ENCODE data around the gene ANGPTL8.

ANGPTL8 gene

GRCh38 chr19:11196406-11197287, 42.8 kb upstream of the ANGPTL8 start:
- Histone ChIP-seq H3K27ac (ENCODE audit: insufficient read depth, low read length, poor library complexity, severe bottlenecking) (no peak overlapping the region), H3K4me3 (ENCODE audit: insufficient read depth, low read depth, low read length, poor library complexity, severe bottlenecking) (peak overlapping the region; percentile 41), H3K4me1 (ENCODE audit: control insufficient read depth, insufficient read depth, low read length, poor library complexity, severe bottlenecking) (peaks cover 12% of the 10 kb centered on the region), H3K9me3 (ENCODE audit: control insufficient read depth, low read length) (no peaks in the 10 kb centered on the region), H3K36me3 (ENCODE audit: control insufficient read depth, insufficient read depth, low read length) (no peaks in the 10 kb centered on the region), H3K27me3 (replicated peaks; ENCODE audit: control insufficient read depth, insufficient read depth, low read length, poor library complexity, severe bottlenecking) (no peaks in the 10 kb centered on the region)
- no peak for DNase-seq

DNA sequence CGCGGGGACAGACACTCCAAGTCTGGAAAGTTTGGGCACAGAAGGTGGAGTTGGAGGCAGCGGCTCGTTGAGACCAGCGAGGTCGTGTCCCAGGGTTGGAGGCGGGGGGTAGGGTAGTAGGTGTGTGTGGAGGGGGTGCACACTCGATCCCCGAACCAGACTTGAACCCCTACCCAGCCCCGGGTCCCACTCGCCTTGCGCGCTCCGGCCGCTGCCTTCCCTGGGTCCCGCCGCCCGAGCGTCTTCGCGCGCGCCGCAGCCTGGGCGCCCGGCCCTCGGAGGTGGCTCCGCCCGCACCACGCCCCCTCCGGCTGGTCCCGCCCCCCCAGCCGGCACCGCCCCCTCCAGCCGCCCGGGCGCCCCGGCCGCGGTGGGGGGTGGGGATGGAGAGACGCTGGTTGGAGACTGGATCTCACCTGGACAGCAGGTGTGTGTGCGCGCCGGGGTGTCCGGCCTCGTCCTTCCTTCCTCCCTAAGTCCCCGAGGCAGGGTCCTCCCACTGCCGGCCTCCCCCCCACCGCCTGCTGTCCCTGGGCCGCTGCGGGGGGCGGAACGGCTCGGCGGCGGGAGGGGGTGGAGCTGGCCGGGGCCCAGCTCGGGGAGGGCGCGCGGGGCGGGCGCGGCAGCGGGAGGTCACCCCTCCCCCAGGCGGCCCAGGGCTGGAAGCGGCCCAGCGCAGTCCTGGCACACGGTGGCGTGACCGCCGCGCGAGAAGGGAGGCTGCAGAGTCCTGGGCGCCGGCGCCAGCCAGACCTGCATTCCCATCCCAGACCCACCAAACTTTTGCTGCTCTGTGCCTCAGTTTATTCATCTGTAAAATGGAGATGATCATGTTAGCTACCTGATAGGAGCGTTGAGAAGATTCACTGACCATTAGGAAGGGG, 41.9 kb upstream of the ANGPTL8 start, which contains the start of gene KANK2:
Gene KANK2 (minus strand): TSS at position 255 of the 884 bp plus-strand sequence. CDS start 3,034 bp downstream, outside the sequence.
- DNase-seq = peak; percentile 49 to 55 (median 55)
- Histone ChIP-seq H3K27ac (ENCODE audit: insufficient read depth, low read length, poor library complexity, severe bottlenecking) (no peak within 1 kb of the TSS), H3K27me3 (replicated peaks; ENCODE audit: control insufficient read depth, insufficient read depth, low read length, poor library complexity, severe bottlenecking) (no peaks in the 10 kb centered on the region), H3K4me3 (ENCODE audit: insufficient read depth, low read depth, low read length, poor library complexity, severe bottlenecking) (peak within 1 kb of the TSS; percentile 41), H3K9me3 (ENCODE audit: control insufficient read depth, low read length) (no peaks in the 10 kb centered on the region), H3K36me3 (ENCODE audit: control insufficient read depth, insufficient read depth, low read length) (no peaks in the 10 kb centered on the region), H3K4me1 (ENCODE audit: control insufficient read depth, insufficient read depth, low read length, poor library complexity, severe bottlenecking) (peaks cover 12% of the 10 kb centered on the region)

GRCh38 chr19:11198175-11198534, 41.3 kb upstream of the ANGPTL8 start:
- no peaks in the 10 kb centered on the region for H3K27me3 ChIP-seq (replicated peaks; ENCODE audit: control insufficient read depth, insufficient read depth, low read length, poor library complexity, severe bottlenecking)
- no peaks in the 10 kb centered on the region for H3K36me3 ChIP-seq (ENCODE audit: control insufficient read depth, insufficient read depth, low read length)
- DNase-seq = no peak
- peak overlapping the region; percentile 41 for H3K4me3 ChIP-seq (ENCODE audit: insufficient read depth, low read depth, low read length, poor library complexity, severe bottlenecking)
- no peak overlapping the region for H3K27ac ChIP-seq (ENCODE audit: insufficient read depth, low read length, poor library complexity, severe bottlenecking)
- H3K4me1 ChIP-seq (ENCODE audit: control insufficient read depth, insufficient read depth, low read length, poor library complexity, severe bottlenecking) = peaks cover 12% of the 10 kb centered on the region
- no peaks in the 10 kb centered on the region for H3K9me3 ChIP-seq (ENCODE audit: control insufficient read depth, low read length)

GRCh38 chr19:11198769-11199424, 40.5 kb upstream of the ANGPTL8 start:
- Histone ChIP-seq H3K27ac (ENCODE audit: insufficient read depth, low read length, poor library complexity, severe bottlenecking) (no peak overlapping the region), H3K9me3 (ENCODE audit: control insufficient read depth, low read length) (no peaks in the 10 kb centered on the region), H3K4me1 (ENCODE audit: control insufficient read depth, insufficient read depth, low read length, poor library complexity, severe bottlenecking) (peaks cover 12% of the 10 kb centered on the region), H3K4me3 (ENCODE audit: insufficient read depth, low read depth, low read length, poor library complexity, severe bottlenecking) (no peak overlapping the region), H3K36me3 (ENCODE audit: control insufficient read depth, insufficient read depth, low read length) (no peaks in the 10 kb centered on the region), H3K27me3 (replicated peaks; ENCODE audit: control insufficient read depth, insufficient read depth, low read length, poor library complexity, severe bottlenecking) (no peaks in the 10 kb centered on the region)
- no peak for DNase-seq

GRCh38 chr19:11199517-11199916, 39.9 kb upstream of the ANGPTL8 start:
- Histone ChIP-seq H3K27ac (ENCODE audit: insufficient read depth, low read length, poor library complexity, severe bottlenecking) (no peak overlapping the region), H3K27me3 (replicated peaks; ENCODE audit: control insufficient read depth, insufficient read depth, low read length, poor library complexity, severe bottlenecking) (no peaks in the 10 kb centered on the region), H3K4me3 (ENCODE audit: insufficient read depth, low read depth, low read length, poor library complexity, severe bottlenecking) (no peak overlapping the region), H3K36me3 (ENCODE audit: control insufficient read depth, insufficient read depth, low read length) (no peaks in the 10 kb centered on the region), H3K4me1 (ENCODE audit: control insufficient read depth, insufficient read depth, low read length, poor library complexity, severe bottlenecking) (peaks cover 12% of the 10 kb centered on the region), H3K9me3 (ENCODE audit: control insufficient read depth, low read length) (no peaks in the 10 kb centered on the region)
- DNase-seq = no peak

DNA sequence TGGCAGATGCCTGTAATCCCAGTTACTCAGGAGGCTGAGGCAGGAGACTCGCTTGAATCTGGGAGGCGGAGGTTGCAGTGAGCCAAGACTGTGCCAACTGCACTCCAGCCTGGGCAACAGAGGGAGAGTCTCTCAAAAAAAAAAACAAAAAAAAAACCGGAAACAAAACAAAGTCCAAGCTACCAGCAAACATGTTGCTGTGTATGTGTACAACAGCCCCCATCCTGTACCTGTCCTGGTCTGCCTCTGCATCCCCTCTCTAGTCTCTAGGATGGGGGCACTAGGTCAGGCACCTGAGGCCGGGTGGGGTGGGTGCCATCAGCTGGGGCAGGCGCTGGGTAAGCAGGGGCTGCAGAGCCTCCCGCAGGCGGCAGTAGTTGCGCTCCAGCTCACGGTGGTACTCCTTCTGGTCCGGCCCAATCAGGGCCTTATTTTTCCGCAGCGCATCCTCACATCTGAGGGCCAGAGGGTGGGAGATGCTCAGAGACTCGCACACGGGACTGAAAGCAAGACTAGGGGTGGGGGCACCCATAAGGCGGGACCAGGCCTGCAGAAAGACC, 39.3 kb upstream of the ANGPTL8 start:
- Histone ChIP-seq H3K27me3 (replicated peaks; ENCODE audit: control insufficient read depth, insufficient read depth, low read length, poor library complexity, severe bottlenecking) (no peaks in the 10 kb centered on the region), H3K4me3 (ENCODE audit: insufficient read depth, low read depth, low read length, poor library complexity, severe bottlenecking) (no peak overlapping the region), H3K27ac (ENCODE audit: insufficient read depth, low read length, poor library complexity, severe bottlenecking) (no peak overlapping the region), H3K36me3 (ENCODE audit: control insufficient read depth, insufficient read depth, low read length) (no peaks in the 10 kb centered on the region), H3K4me1 (ENCODE audit: control insufficient read depth, insufficient read depth, low read length, poor library complexity, severe bottlenecking) (peaks cover 10% of the 10 kb centered on the region), H3K9me3 (ENCODE audit: control insufficient read depth, low read length) (no peaks in the 10 kb centered on the region)
- no peak for DNase-seq

DNA sequence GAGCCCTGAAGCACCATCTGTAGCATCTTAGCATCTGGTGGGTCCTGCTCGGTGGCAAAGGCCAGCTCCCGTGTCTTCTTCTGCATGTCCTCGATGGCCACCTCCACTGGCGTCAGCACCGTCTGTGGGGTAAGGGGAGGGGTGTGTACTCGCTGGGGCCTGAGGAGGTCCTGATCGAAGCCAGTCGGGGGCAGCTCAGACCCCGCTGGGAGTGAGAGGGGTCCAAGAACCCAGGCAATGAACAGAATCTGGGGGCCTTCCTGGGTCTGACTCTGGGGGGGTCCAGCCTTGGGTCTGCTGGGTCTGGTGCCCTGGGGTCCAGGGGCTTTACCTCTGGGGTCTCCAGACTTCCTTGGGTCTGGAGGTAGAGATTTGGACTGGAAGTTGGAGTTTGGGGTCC, 38.5 kb upstream of the ANGPTL8 start:
- Histone ChIP-seq H3K9me3 (ENCODE audit: control insufficient read depth, low read length) (no peaks in the 10 kb centered on the region), H3K36me3 (ENCODE audit: control insufficient read depth, insufficient read depth, low read length) (no peaks in the 10 kb centered on the region), H3K4me3 (ENCODE audit: insufficient read depth, low read depth, low read length, poor library complexity, severe bottlenecking) (no peak overlapping the region), H3K27ac (ENCODE audit: insufficient read depth, low read length, poor library complexity, severe bottlenecking) (no peak overlapping the region), H3K4me1 (ENCODE audit: control insufficient read depth, insufficient read depth, low read length, poor library complexity, severe bottlenecking) (peaks cover 6% of the 10 kb centered on the region), H3K27me3 (replicated peaks; ENCODE audit: control insufficient read depth, insufficient read depth, low read length, poor library complexity, severe bottlenecking) (no peaks in the 10 kb centered on the region)
- no peak for DNase-seq

DNA sequence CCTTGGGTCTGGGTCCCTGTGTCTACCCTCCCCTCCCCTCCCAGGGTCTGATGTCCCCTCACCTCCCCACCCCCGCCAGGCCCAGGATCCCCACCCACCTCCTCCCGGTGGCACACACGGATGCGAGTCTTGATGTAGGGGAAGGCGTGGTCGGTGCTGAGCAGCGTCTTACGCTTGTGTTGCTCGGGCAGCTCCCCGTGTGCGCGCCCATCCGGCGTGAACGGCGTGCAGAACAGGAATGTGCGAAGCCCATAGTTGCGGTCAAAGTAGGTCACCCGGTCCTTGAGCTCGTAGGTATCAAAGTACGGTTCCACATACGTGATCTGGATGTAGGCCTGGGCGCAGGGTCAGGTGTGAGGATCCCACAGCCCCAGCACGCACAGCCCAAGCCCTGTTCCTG, 37.6 kb upstream of the ANGPTL8 start:
- Histone ChIP-seq H3K27me3 (replicated peaks; ENCODE audit: control insufficient read depth, insufficient read depth, low read length, poor library complexity, severe bottlenecking) (no peaks in the 10 kb centered on the region), H3K9me3 (ENCODE audit: control insufficient read depth, low read length) (no peaks in the 10 kb centered on the region), H3K36me3 (ENCODE audit: control insufficient read depth, insufficient read depth, low read length) (no peaks in the 10 kb centered on the region), H3K4me1 (ENCODE audit: control insufficient read depth, insufficient read depth, low read length, poor library complexity, severe bottlenecking) (peaks cover 3% of the 10 kb centered on the region), H3K4me3 (ENCODE audit: insufficient read depth, low read depth, low read length, poor library complexity, severe bottlenecking) (no peak overlapping the region), H3K27ac (ENCODE audit: insufficient read depth, low read length, poor library complexity, severe bottlenecking) (no peak overlapping the region)
- no peak for DNase-seq

DNA sequence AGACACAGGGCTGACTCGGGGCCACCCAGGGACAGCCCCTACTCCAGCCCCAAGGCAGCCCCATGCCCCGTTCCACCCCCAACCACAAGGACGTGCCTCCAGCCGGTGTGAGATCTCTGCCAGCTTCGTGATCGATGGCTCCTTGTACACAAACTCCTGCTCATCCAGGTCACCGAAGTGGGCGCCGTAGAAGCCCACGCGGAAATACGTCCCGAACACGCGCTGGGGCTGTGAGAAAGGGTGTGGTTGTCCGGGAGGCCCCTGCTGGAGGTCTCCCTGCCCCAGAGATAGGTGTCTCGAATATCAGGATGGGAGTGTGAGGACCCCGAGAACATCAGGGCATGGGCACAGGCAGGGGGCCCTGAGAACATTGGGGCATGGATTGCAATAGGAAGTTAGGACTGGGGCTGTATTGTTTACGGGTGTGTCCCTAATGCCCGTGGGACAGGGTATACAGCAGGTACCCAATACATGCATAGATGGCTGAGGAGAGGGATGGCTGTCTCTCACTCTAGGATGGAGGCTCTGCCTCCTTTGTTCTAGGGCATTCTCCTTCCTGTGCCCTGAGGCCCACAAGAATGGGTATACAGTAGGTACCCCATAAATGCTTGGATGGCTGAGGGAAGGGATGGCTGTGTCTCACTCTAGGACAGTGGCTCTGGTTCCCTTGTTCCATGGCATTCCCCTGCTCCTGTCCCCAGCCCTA, 36.8 kb upstream of the ANGPTL8 start:
- no peaks in the 10 kb centered on the region for H3K4me1 ChIP-seq (ENCODE audit: control insufficient read depth, insufficient read depth, low read length, poor library complexity, severe bottlenecking)
- H3K27ac ChIP-seq (ENCODE audit: insufficient read depth, low read length, poor library complexity, severe bottlenecking) = no peak overlapping the region
- no peaks in the 10 kb centered on the region for H3K27me3 ChIP-seq (replicated peaks; ENCODE audit: control insufficient read depth, insufficient read depth, low read length, poor library complexity, severe bottlenecking)
- no peaks in the 10 kb centered on the region for H3K9me3 ChIP-seq (ENCODE audit: control insufficient read depth, low read length)
- DNase-seq = no peak
- H3K36me3 ChIP-seq (ENCODE audit: control insufficient read depth, insufficient read depth, low read length) = no peaks in the 10 kb centered on the region
- H3K4me3 ChIP-seq (ENCODE audit: insufficient read depth, low read depth, low read length, poor library complexity, severe bottlenecking) = no peak overlapping the region
